ENCODE measurements around the gene RAB1B. TPM values are rescaled to one million over a fixed set of nuclear protein-coding genes. Genes with fewer than 3 reads are reported as not detected.
A peak's percentile ranks its signal among the peaks of the same experiment; 100 is the strongest.

The RAB1B gene
- total RNA-seq, 1 donor from 2014 or later = 85.4 TPM

DNA sequence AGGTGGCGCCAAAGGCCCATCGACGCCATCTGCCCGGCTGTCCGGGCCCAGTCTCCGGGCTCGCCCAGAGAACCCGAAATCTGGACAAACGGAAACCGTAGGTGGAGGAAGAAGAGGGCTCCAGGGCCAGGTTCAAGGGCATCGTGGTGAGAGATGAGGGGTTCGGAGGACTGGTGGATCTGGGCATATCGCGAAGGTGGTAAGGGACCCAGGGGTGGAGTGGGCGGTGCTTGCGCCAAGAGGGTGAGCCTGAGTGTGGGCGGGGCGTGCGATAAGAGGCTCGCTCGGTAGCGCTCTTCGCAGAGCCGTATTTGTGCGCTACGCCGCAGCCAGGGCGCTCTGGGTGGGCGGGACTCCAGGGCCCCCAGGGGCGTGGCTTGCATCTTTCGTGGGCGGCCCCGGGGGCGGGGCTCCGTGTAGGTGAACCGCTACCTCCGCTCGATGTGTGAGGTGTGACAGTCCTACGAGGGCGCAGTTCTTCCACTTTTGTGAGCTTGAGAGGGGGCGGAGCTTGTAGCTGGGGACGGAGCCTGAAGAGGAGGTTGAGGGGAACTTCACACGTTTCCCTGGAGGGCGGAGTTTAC lies 43.6 kb downstream of the RAB1B start:
- peaks cover 11% of the 10 kb centered on the region for H3K9me3 Mint-ChIP-seq (ENCODE audit: unreplicated experiment)
- peak overlapping the region; percentile 94 for H3K4me3 Mint-ChIP-seq (ENCODE audit: unreplicated experiment)
- peaks cover 17% of the 10 kb centered on the region for H3K27me3 Mint-ChIP-seq (ENCODE audit: unreplicated experiment)
- peak overlapping the region; percentile 98 for H3K27ac Mint-ChIP-seq (ENCODE audit: unreplicated experiment)
- peaks cover 39% of the 10 kb centered on the region for H3K4me1 Mint-ChIP-seq (ENCODE audit: low read depth, unreplicated experiment)
- DNase-seq = peak; percentile 86
- H3K36me3 Mint-ChIP-seq (ENCODE audit: unreplicated experiment) = no peaks in the 10 kb centered on the region
- TF ChIP-seq, protein P1, sequence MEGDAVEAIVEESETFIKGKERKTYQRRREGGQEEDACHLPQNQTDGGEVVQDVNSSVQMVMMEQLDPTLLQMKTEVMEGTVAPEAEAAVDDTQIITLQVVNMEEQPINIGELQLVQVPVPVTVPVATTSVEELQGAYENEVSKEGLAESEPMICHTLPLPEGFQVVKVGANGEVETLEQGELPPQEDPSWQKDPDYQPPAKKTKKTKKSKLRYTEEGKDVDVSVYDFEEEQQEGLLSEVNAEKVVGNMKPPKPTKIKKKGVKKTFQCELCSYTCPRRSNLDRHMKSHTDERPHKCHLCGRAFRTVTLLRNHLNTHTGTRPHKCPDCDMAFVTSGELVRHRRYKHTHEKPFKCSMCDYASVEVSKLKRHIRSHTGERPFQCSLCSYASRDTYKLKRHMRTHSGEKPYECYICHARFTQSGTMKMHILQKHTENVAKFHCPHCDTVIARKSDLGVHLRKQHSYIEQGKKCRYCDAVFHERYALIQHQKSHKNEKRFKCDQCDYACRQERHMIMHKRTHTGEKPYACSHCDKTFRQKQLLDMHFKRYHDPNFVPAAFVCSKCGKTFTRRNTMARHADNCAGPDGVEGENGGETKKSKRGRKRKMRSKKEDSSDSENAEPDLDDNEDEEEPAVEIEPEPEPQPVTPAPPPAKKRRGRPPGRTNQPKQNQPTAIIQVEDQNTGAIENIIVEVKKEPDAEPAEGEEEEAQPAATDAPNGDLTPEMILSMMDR (IDR thresholded peaks at IDR 0.05; ENCODE audit: partially characterized antibody, unreplicated experiment) = no peak

DNA sequence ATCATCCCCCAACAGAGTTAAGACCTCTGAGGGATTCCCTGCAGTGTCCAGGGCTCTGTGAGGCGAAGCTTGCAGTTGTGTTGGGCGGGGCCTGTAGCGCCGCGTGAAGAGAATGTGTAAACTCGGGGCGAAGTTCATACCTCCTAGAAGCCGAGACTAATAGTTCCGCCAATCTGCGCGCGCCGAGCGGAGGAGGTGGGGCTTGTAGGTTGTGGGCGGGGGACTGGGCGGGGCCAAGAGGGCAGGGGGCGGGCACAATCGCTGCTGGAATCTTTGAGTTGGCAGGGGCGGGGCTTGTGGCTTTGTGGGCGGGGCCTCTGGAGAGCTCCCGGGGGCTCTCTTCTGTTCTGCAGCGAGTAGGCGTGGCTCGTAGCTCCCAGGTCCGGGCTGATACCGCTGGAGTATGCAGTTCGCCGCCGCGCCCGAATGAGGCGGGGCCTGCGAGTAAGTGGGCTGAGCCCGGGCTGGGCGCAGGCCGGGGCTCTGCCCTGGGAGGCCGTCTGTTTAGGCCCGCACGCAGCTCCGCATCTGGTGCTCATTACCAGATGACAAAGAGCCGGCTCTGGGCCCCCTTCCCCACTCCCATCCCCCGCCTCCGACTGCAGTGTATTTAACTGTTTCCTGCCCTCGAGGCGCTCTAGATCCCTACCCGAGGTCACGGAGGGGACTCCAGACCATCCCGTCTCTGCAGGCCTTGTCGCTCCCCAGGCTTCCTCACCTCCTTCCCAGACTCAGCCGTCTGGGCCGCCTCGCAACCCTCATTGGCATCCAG lies 44.3 kb downstream of the RAB1B start:
- H3K27me3 Mint-ChIP-seq (ENCODE audit: unreplicated experiment) = peaks cover 20% of the 10 kb centered on the region

DNA sequence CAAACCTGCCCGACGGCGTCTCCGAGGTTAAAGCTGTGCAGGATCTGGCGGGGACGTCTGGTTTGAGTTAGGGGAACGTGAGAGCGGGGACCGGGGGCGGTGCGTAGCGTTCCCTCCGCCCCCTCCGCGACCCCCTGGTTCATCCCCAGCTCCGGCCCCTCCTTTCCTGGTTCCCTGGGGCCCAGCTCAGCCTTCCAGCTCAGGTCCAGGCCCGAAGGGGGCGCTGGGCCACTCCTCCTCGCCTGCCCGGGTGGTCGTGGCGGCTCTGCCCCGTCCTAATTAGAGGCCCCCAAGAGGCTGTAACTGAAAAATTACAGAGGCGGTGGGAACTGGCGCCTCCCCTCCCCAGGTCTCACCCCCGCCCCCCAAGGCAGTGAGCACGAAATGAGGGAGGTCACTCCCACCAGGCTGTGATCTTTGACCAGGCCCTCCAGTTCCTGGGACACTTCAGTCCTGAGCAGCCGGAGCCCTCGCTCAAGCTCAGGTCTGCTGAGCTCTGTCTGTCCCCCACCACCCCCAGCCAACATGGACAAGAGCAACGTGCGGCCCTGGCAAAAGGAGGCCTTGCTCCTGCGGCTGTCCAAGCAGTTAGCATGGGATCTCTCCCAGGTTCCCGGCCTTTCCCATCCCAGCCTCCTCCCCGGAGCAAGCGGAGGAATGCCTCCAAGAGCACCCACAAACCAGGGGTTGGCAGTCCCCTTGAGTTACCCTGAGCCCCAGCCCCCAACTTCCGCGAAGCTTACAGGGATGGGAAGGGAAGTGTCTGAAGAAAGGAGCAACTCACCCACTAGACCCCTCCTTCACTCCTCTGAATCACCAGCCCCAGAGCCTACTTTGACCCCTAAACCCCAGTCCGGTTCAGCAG lies 45.1 kb downstream of the RAB1B start:
- no peaks in the 10 kb centered on the region for H3K36me3 Mint-ChIP-seq (ENCODE audit: unreplicated experiment)
- TF ChIP-seq, protein P1 (IDR thresholded peaks at IDR 0.05; ENCODE audit: partially characterized antibody, unreplicated experiment) = peak; percentile 19
- H3K9me3 Mint-ChIP-seq (ENCODE audit: unreplicated experiment) = peaks cover 19% of the 10 kb centered on the region
- peak overlapping the region; percentile 94 for H3K4me3 Mint-ChIP-seq (ENCODE audit: unreplicated experiment)
- H3K4me1 Mint-ChIP-seq (ENCODE audit: low read depth, unreplicated experiment) = peaks cover 52% of the 10 kb centered on the region
- H3K27me3 Mint-ChIP-seq (ENCODE audit: unreplicated experiment) = peaks cover 23% of the 10 kb centered on the region
- no peak for DNase-seq
- H3K27ac Mint-ChIP-seq (ENCODE audit: unreplicated experiment) = peak overlapping the region; percentile 97

More for the DNA sequence above, 44.3 kb downstream of the RAB1B start:
- Mint-ChIP-seq H3K36me3 (ENCODE audit: unreplicated experiment) (no peaks in the 10 kb centered on the region), H3K9me3 (ENCODE audit: unreplicated experiment) (peaks cover 15% of the 10 kb centered on the region), H3K4me3 (ENCODE audit: unreplicated experiment) (peak overlapping the region; percentile 94), H3K27ac (ENCODE audit: unreplicated experiment) (peak overlapping the region; percentile 98), H3K4me1 (ENCODE audit: low read depth, unreplicated experiment) (peaks cover 44% of the 10 kb centered on the region)
- peak; percentile 100 for DNase-seq
- TF ChIP-seq, protein P1 (IDR thresholded peaks at IDR 0.05; ENCODE audit: partially characterized antibody, unreplicated experiment) = no peak

DNA sequence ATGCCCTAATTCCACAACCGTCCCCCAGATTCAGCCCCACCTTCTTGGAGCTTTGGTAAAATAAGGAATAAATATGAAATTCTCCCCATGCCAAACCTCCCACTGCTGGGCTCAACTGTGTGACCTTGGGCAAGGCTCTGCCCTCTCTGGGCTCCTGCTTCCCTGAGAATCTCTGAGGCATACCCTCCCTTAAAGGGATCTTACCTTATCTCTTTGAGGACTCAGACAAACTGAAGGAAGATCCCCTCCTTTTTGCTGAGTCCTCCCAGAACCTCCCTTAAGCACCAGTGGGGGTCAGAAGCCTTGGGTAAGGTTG lies 45.7 kb downstream of the RAB1B start:
- peak overlapping the region; percentile 97 for H3K27ac Mint-ChIP-seq (ENCODE audit: unreplicated experiment)
- H3K9me3 Mint-ChIP-seq (ENCODE audit: unreplicated experiment) = peaks cover 25% of the 10 kb centered on the region
- peaks cover 27% of the 10 kb centered on the region for H3K27me3 Mint-ChIP-seq (ENCODE audit: unreplicated experiment)
- DNase-seq = no peak
- H3K36me3 Mint-ChIP-seq (ENCODE audit: unreplicated experiment) = no peaks in the 10 kb centered on the region
- H3K4me3 Mint-ChIP-seq (ENCODE audit: unreplicated experiment) = peak overlapping the region; percentile 75
- H3K4me1 Mint-ChIP-seq (ENCODE audit: low read depth, unreplicated experiment) = peaks cover 55% of the 10 kb centered on the region
- TF ChIP-seq, protein P1 (IDR thresholded peaks at IDR 0.05; ENCODE audit: partially characterized antibody, unreplicated experiment) = no peak
